VCaP (cell line): ENCODE results near the gene PLN.

Experiments
- H3K27ac ChIP-seq: fragments of 450-650 bp; 2 replicates; pipeline ENCODE4 v1.5.1; 2017
- TF ChIP-seq, protein P1 (sequence below): fragments of 450-650 bp; conservative IDR thresholded peaks from 2 replicates; pipeline ENCODE4 v1.5.1; 2017; ENCODE audit warnings: mild to moderate bottlenecking, moderate library complexity

Gene PLN

DNA sequence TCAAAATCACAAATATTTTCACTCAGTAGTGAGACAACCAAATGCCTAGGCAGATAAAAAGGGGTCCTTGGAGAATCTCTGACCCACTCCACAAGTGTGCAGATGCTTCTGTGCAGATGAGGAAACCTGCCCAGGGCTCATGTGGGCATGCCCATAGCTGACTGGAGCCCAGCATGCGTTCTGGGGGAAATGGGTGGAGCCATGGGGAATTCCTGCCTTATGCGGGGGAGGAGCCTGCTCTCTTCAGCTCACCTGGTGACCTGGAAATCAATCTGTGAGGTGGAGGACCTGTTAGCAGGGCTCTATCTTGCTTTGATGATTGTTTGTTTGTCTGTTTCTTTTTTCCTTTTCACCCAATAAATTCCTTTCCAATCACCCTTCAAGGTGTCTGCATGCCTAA, 23.4 kb upstream of the PLN start:
- no peak overlapping the region for H3K27ac ChIP-seq
- TF ChIP-seq, protein P1, sequence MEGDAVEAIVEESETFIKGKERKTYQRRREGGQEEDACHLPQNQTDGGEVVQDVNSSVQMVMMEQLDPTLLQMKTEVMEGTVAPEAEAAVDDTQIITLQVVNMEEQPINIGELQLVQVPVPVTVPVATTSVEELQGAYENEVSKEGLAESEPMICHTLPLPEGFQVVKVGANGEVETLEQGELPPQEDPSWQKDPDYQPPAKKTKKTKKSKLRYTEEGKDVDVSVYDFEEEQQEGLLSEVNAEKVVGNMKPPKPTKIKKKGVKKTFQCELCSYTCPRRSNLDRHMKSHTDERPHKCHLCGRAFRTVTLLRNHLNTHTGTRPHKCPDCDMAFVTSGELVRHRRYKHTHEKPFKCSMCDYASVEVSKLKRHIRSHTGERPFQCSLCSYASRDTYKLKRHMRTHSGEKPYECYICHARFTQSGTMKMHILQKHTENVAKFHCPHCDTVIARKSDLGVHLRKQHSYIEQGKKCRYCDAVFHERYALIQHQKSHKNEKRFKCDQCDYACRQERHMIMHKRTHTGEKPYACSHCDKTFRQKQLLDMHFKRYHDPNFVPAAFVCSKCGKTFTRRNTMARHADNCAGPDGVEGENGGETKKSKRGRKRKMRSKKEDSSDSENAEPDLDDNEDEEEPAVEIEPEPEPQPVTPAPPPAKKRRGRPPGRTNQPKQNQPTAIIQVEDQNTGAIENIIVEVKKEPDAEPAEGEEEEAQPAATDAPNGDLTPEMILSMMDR = no peak

DNA sequence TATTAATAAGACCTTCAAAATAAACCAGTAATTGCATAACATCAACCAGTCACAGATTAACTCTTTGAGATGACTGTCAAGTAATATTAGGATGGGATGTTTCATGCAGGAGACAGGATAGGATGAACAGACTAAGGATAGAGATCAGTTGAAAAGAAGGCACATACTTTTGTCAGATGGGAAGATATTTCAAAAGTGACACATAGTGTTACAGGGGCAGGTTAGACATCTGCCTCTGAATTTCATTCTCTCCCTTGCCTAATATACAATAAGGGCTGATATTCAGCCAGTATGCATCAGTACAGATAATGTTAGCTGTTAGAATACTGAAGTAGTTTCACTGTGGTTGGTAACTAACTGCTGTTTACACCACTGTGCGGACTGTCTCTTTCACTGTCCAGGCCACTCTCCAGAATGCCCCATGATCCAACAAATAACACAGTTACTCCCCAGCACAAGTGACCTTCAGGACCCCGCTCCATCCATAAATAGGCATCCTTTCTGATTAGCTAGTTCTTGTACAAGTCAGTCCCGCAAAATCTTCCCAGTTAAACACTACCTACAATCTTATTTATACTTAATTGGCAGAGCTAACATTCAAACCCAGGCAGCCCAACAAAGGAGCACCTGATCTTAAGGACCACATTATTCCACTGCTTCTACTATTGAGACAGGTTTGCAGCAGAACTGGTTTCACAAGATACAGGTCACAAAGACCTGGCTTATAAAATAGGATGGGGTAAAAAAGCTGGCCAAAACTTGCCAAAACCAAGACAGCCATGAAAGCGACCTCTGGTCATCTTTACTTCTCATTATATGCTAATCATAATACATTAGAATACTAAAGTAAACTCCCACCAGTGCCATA, 21.9 kb upstream of the PLN start:
- H3K27ac ChIP-seq = no peak overlapping the region

DNA sequence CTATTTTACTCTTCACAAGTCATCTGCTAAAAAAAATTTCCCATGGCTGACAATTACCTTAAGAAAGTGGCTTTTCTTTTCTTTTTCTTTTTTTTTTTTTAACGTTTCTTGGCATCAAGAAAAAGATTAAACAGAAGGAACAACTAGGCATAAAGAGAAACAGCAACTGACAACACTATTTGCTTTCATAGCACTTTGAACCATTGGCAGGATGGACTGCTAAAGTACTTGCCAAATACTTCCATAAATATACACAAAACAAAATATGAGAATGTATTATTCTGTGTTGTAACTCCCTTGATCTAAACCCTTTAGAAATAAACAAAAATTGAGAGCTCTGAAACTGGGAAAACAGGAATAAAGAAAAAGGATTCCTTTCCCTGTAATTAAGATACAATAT, 20.0 kb upstream of the PLN start:
- TF ChIP-seq, protein P1 = no peak

More for the DNA sequence above, 21.9 kb upstream of the PLN start:
- TF ChIP-seq, protein P1 = no peak

DNA sequence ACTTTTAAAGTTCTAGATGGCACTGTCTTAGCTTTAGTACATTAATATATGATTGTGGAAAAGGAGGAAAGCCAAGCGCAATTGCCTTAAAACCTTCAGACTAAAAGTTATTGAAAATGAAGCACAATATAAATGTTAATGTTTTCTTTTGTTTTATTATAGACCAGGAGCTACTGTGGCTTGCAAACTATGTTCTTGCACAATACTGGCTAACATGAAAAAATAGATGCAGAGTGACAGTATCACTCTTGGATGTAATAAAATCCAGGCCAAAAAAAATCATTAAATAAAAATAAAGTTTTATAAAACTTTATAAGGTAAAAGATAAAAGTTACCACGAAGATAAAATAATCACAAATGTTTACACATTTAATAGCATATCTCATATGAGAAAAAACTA, 18.3 kb upstream of the PLN start:
- H3K27ac ChIP-seq = no peak overlapping the region
- TF ChIP-seq, protein P1 = no peak

More for the DNA sequence above, 20.0 kb upstream of the PLN start:
- no peak overlapping the region for H3K27ac ChIP-seq

DNA sequence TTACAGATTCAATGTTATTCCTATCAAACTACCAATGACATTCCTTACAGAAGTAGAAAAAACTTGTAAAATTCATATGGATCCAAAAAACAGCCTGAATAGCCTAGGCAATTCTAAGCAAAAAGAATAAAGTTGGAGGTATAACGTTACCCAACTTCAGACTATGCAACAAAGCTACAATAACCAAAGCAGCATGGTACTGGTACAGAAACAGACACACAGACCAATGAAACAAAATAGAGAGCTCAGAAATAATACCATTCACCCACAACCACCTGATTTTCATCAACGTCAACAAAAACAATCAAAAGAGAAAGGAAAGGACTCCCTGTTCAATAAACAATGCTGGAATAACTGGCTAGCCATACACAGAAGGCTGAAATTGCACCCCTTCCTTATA, 17.2 kb upstream of the PLN start:
- no peak overlapping the region for H3K27ac ChIP-seq
- TF ChIP-seq, protein P1 = no peak

DNA sequence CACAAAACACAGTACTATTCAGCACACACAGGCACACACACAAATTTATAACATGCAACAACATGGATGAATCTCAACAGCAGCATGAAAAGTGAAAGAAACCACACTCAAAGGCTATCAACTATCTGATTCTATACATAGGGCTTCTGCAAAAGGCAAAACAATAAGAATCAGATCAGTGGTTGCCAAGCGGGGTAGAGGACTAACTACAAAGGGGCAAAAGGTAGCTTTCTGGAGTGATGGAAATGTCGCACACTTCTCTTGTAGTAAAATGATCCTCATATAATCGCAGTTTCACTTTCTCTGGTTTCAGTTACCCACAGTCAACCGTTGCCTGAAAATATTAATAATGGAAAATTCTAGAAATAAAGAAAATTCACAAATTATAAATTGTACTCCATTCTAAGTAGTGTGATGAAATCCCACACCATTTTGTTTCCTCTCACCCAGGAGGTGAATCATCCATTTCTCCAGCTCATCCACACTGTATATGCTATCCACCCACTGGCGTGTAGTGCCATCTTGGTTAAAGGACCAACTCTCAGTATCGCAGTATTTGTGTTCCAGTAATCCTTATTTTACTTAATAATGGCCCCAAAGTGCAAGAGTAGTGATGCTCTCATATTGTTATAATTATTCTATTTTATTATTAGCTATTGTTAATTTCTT, 12.8 kb upstream of the PLN start:
- H3K27ac ChIP-seq = no peak overlapping the region
- TF ChIP-seq, protein P1 = no peak

DNA sequence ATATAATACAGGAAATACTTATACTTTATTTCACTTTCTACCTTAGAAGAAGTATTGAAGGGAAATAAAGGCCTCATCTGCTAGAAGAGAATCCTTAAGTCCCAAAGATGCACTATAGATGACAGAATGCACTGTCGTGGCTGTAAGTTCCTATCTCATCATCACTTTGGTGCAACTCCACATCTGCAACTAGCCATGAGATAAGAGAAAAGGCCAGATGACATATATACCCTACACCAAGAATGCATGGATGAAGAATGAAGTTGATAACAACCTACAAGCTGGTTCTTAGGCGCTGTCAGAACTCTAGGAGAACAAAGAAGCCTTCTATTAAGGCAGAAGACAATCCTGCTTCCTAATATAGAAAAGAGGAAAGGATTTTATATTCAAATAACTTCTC, 11.6 kb upstream of the PLN start:
- TF ChIP-seq, protein P1 = no peak
- H3K27ac ChIP-seq = no peak overlapping the region
